ENCODE measurements around the gene FARP2.
"Not testable (repeated sequence)": the region's sequence is repeated elsewhere in the genome, so short reads cannot be mapped to it uniquely, and the experiment has no call there.

The FARP2 gene

GRCh38 chr2:241413501-241413900 is 57.4 kb downstream of the FARP2 start:
- DNase-seq, result not testable (repeated sequence)

GRCh38 chr2:241413929-241414580 is 58.0 kb downstream of the FARP2 start:
- no peak for DNase-seq

- DNase-seq, result no peak
These were observed 59.1 kb downstream of the FARP2 start for GRCh38 chr2:241415196-241415595.

GRCh38 chr2:241417626-241418025 is 61.5 kb downstream of the FARP2 start:
- DNase-seq, result peak; percentile 78

- DNase-seq, result no peak
These were observed 65.2 kb downstream of the FARP2 start for GRCh38 chr2:241421330-241421729.

GRCh38 chr2:241421942-241422341 is 65.9 kb downstream of the FARP2 start:
- not testable (repeated sequence) for DNase-seq

GRCh38 chr2:241422350-241422749 is 66.3 kb downstream of the FARP2 start:
- no peak for DNase-seq

GRCh38 chr2:241423489-241423888 is 67.4 kb downstream of the FARP2 start:
- not testable (repeated sequence) for DNase-seq

GRCh38 chr2:241425368-241425767 is 69.3 kb downstream of the FARP2 start:
- no peak for DNase-seq

- no peak for DNase-seq
These were observed 74.1 kb downstream of the FARP2 start for GRCh38 chr2:241430178-241430577.

GRCh38 chr2:241432824-241433448 is 76.9 kb downstream of the FARP2 start:
- peak; percentile 42 for DNase-seq

GRCh38 chr2:241437179-241437578 is 81.1 kb downstream of the FARP2 start:
- DNase-seq, result no peak

GRCh38 chr2:241441492-241441891 is 85.4 kb downstream of the FARP2 start:
- DNase-seq, result no peak

- DNase-seq, result no peak
These were observed 87.6 kb downstream of the FARP2 start for GRCh38 chr2:241443486-241444223.

GRCh38 chr2:241445426-241445825 is 89.3 kb downstream of the FARP2 start:
- no peak for DNase-seq

- not testable (repeated sequence) for DNase-seq
These were observed 94.0 kb downstream of the FARP2 start for GRCh38 chr2:241450092-241450491.

GRCh38 chr2:241451840-241452506 is 95.9 kb downstream of the FARP2 start:
- DNase-seq, result no peak

- DNase-seq, result not testable (repeated sequence)
These were observed 97.8 kb downstream of the FARP2 start for GRCh38 chr2:241453919-241454318.

GRCh38 chr2:241454837-241455485 is 98.9 kb downstream of the FARP2 start:
- no peak for DNase-seq

GRCh38 chr2:241456546-241456945 is 100.5 kb downstream of the FARP2 start:
- no peak for DNase-seq

GRCh38 chr2:241458687-241459086 is 102.6 kb downstream of the FARP2 start:
- no peak for DNase-seq

GRCh38 chr2:241459520-241459919 is 103.4 kb downstream of the FARP2 start:
- no peak for DNase-seq

- no peak for DNase-seq
These were observed 104.5 kb downstream of the FARP2 start for GRCh38 chr2:241460631-241461030.
